SU-DHL-6 (cell line): ENCODE results near the gene DAND5.

Experiments
- H2AFZ ChIP-seq: fragments of 200-600 bp; sonication (generic); 2 replicates; pipeline ENCODE4 v1.6.1; 2014; ENCODE audit warnings: low read depth, mild to moderate bottlenecking, moderate library complexity, mixed read lengths, antibody characterized with exemption, low read length; ENCODE audit not compliant: severe bottlenecking
- H3F3A ChIP-seq: fragments of 200-600 bp; shearing (Covaris generic); 2 replicates; pipeline ENCODE4 v1.6.0; 2016; ENCODE audit warnings: antibody characterized with exemption, mild to moderate bottlenecking; ENCODE audit not compliant: insufficient read depth
- H3K27ac ChIP-seq: fragments of 200-600 bp; sonication (generic); 2 replicates; pipeline ENCODE4 v1.5.1; 2016; ENCODE audit warnings: low read depth, mild to moderate bottlenecking, low read length, moderate library complexity, mixed read lengths
- H3K27me3 ChIP-seq: fragments of 200-600 bp; sonication (generic), shearing (Covaris generic); 2 replicates; pipeline ENCODE4 v1.6.0; 2014; ENCODE audit warnings: mild to moderate bottlenecking, low read length
- H3K36me3 ChIP-seq: fragments of 200-600 bp; sonication (generic); 2 replicates; pipeline ENCODE4 v1.6.1; 2014; ENCODE audit warnings: mild to moderate bottlenecking, low read length, mixed read lengths
- H3K4me2 ChIP-seq: fragments of 300-600, 200-600 bp; shearing (Covaris generic), sonication (generic); 2 replicates; pipeline ENCODE4 v1.6.0; 2014; ENCODE audit warnings: low read length, low read depth, mild to moderate bottlenecking; ENCODE audit not compliant: poor library complexity, severe bottlenecking
- H3K4me3 ChIP-seq: fragments of 200-600 bp; sonication (generic); 2 replicates; pipeline ENCODE4 v1.5.1; 2014; ENCODE audit warnings: antibody characterized with exemption, low read length, mild to moderate bottlenecking, mixed read lengths; ENCODE audit not compliant: insufficient read depth, poor library complexity, severe bottlenecking
- H3K79me2 ChIP-seq: fragments of 200-600 bp; sonication (generic); 2 replicates; pipeline ENCODE4 v1.6.1; 2014; ENCODE audit warnings: mild to moderate bottlenecking, low read length, moderate library complexity; ENCODE audit not compliant: insufficient read depth
- H3K9ac ChIP-seq: fragments of 200-600 bp; sonication (generic); 2 replicates; pipeline ENCODE4 v1.7.0; 2014; ENCODE audit warnings: mild to moderate bottlenecking, low read length
- H3K9me2 ChIP-seq: fragments of 200-600 bp; sonication (generic); replicated peaks from 2 replicates; pipeline ENCODE4 v1.6.1; 2014; ENCODE audit warnings: low read length; ENCODE audit not compliant: insufficient read depth
- H3K9me3 ChIP-seq: fragments of 200-600 bp; sonication (generic); 2 replicates; pipeline ENCODE4 v1.6.1; 2014; ENCODE audit warnings: low read length, mixed read lengths; ENCODE audit not compliant: insufficient read depth
- H4K20me1 ChIP-seq: fragments of 200-600 bp; sonication (generic); 2 replicates; pipeline ENCODE4 v1.6.1; 2014; ENCODE audit warnings: low read depth, mild to moderate bottlenecking, antibody characterized with exemption, low read length, moderate library complexity, mixed read lengths
- EZH2phosphoT487 ChIP-seq: fragments of 200-600 bp; sonication (generic), shearing (Covaris generic); conservative IDR thresholded peaks from 2 replicates; pipeline ENCODE4 v1.6.1; 2018; ENCODE audit warnings: mild to moderate bottlenecking, antibody characterized with exemption, low read length, moderate library complexity, mixed read lengths
- TF ChIP-seq, protein P1 (sequence below): fragments of 200-600 bp; sonication (generic); IDR thresholded peaks from one replicate; pipeline ENCODE4 v1.5.1; 2017; ENCODE audit warnings: antibody characterized with exemption, mild to moderate bottlenecking, low read length, moderate library complexity; ENCODE audit not compliant: insufficient read depth, poor library complexity, severe bottlenecking

Gene DAND5

GRCh38 chr19:13001166-13001501 is 31.8 kb downstream of the DAND5 start:
- no peaks in the 10 kb centered on the region for H3K79me2 ChIP-seq
- H3F3A ChIP-seq: no peaks in the 10 kb centered on the region
- H3K4me3 ChIP-seq: no peak overlapping the region
- H3K9ac ChIP-seq: no peak overlapping the region
- TF ChIP-seq, protein P1, sequence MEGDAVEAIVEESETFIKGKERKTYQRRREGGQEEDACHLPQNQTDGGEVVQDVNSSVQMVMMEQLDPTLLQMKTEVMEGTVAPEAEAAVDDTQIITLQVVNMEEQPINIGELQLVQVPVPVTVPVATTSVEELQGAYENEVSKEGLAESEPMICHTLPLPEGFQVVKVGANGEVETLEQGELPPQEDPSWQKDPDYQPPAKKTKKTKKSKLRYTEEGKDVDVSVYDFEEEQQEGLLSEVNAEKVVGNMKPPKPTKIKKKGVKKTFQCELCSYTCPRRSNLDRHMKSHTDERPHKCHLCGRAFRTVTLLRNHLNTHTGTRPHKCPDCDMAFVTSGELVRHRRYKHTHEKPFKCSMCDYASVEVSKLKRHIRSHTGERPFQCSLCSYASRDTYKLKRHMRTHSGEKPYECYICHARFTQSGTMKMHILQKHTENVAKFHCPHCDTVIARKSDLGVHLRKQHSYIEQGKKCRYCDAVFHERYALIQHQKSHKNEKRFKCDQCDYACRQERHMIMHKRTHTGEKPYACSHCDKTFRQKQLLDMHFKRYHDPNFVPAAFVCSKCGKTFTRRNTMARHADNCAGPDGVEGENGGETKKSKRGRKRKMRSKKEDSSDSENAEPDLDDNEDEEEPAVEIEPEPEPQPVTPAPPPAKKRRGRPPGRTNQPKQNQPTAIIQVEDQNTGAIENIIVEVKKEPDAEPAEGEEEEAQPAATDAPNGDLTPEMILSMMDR: no peak
- TF ChIP-seq EZH2phosphoT487: no peak
- H3K27ac ChIP-seq: no peak overlapping the region
- no peaks in the 10 kb centered on the region for H3K9me3 ChIP-seq
- H3K36me3 ChIP-seq: no peaks in the 10 kb centered on the region
- H3K9me2 ChIP-seq: no peaks in the 10 kb centered on the region
- H3K4me2 ChIP-seq: no peak overlapping the region
- H4K20me1 ChIP-seq: no peaks in the 10 kb centered on the region
- no peak overlapping the region for H2AFZ ChIP-seq
- H3K27me3 ChIP-seq: no peaks in the 10 kb centered on the region

DNA sequence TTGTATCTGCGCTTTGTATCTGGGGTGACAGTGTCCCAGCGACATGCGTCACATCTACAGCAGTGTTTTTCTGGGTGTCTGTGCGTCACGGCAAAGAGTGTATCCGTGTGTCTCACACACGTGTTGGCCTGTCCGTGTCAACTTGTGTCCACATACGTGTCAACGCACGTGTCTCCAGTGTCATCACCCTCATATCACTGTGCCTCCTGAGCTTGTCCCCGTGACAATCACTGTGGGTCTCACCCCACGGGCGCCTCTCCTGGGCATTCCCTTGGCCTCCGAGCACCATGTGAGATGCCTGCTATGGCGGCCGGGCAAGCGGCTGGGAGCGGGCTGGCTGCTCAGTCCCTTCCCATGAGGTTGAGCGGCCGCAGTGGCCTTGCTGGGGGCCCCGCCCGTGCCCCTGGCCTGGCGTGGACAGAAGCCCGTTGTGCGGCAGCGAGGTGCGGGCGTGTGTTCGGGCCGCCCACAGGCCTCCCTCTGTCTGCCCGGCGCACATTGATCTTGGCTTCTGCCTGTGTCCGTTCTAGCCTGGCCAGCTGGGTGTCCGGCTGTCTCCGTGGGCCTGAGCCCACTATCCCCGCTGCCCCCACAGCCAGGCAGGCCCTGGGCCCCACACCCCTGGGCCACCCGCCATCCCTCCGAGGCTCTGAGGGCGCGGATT is 32.3 kb downstream of the DAND5 start:
- H2AFZ ChIP-seq: no peak overlapping the region
- no peaks in the 10 kb centered on the region for H4K20me1 ChIP-seq
- no peak overlapping the region for H3K4me3 ChIP-seq
- H3K36me3 ChIP-seq: no peaks in the 10 kb centered on the region
- H3K27ac ChIP-seq: no peak overlapping the region
- H3K9ac ChIP-seq: no peak overlapping the region
- no peaks in the 10 kb centered on the region for H3F3A ChIP-seq
- no peaks in the 10 kb centered on the region for H3K9me2 ChIP-seq
- no peaks in the 10 kb centered on the region for H3K27me3 ChIP-seq
- H3K79me2 ChIP-seq: no peaks in the 10 kb centered on the region
- no peak overlapping the region for H3K4me2 ChIP-seq
- H3K9me3 ChIP-seq: no peaks in the 10 kb centered on the region
- TF ChIP-seq, protein P1: no peak
- no peak for TF ChIP-seq EZH2phosphoT487

- Histone ChIP-seq H3K9me3 (no peaks in the 10 kb centered on the region), H4K20me1 (no peaks in the 10 kb centered on the region), H3K4me2 (no peak overlapping the region), H3K36me3 (no peaks in the 10 kb centered on the region), H3K4me3 (no peak overlapping the region), H3F3A (no peaks in the 10 kb centered on the region), H3K79me2 (no peaks in the 10 kb centered on the region), H3K9ac (no peak overlapping the region), H3K27ac (no peak overlapping the region), H3K9me2 (no peaks in the 10 kb centered on the region), H3K27me3 (no peaks in the 10 kb centered on the region), H2AFZ (no peak overlapping the region)
- TF ChIP-seq EZH2phosphoT487: no peak
- TF ChIP-seq, protein P1: no peak
Measured at GRCh38 chr19:13002166-13002898, 33.0 kb downstream of the DAND5 start.
